ENCODE measurements around the gene PPP3CA.
"Not testable (repeated sequence)": the region's sequence is repeated elsewhere in the genome, so short reads cannot be mapped to it uniquely, and the experiment has no call there.

Gene PPP3CA

GRCh38 chr4:101190751-101191150 is 156.6 kb downstream of the PPP3CA start:
- no peak for TF ChIP-seq Cebpa-rat (IDR thresholded peaks at IDR 0.05)
- H3K27ac ChIP-seq = no peak overlapping the region

GRCh38 chr4:101188906-101189305 is 158.4 kb downstream of the PPP3CA start:
- Histone ChIP-seq H3K4me2 (no peak overlapping the region), H3K9me3 (no peaks in the 10 kb centered on the region), H4K20me1 (peaks cover 5% of the 10 kb centered on the region; the same call in 1 of the 2 replicates), H3K4me3 (no peak overlapping the region), H3K4me1 (no peaks in the 10 kb centered on the region), H3K27me3 (no peaks in the 10 kb centered on the region), H3K27ac (no peak overlapping the region), H3K36me3 (peaks cover 3% of the 10 kb centered on the region), H3K9ac (no peak overlapping the region)
- TF ChIP-seq Cebpa-rat (IDR thresholded peaks at IDR 0.05) = no peak

More at GRCh38 chr4:101190751-101191150, 156.6 kb downstream of the PPP3CA start:
- no peaks in the 10 kb centered on the region for H3K27me3 ChIP-seq
- no peaks in the 10 kb centered on the region for H3K9me3 ChIP-seq
- no peaks in the 10 kb centered on the region for H3K4me1 ChIP-seq
- H3K9ac ChIP-seq = no peak overlapping the region
- H4K20me1 ChIP-seq = peaks cover 5% of the 10 kb centered on the region; the same call in 1 of the 2 replicates
- peaks cover 14% of the 10 kb centered on the region for H3K36me3 ChIP-seq
- H3K4me3 ChIP-seq = no peak overlapping the region
- no peak overlapping the region for H3K4me2 ChIP-seq

- Histone ChIP-seq H3K36me3 (peaks cover 12% of the 10 kb centered on the region), H3K27ac (no peak overlapping the region), H4K20me1 (peaks cover 5% of the 10 kb centered on the region; the same call in 1 of the 2 replicates), H3K4me2 (no peak overlapping the region), H3K4me1 (no peaks in the 10 kb centered on the region), H3K27me3 (no peaks in the 10 kb centered on the region), H3K4me3 (no peak overlapping the region), H3K9me3 (peaks cover 9% of the 10 kb centered on the region), H3K9ac (no peak overlapping the region)
- TF ChIP-seq Cebpa-rat (IDR thresholded peaks at IDR 0.05) = no peak
These were observed 159.5 kb downstream of the PPP3CA start for GRCh38 chr4:101187841-101188240.

GRCh38 chr4:101186567-101187184 is 160.7 kb downstream of the PPP3CA start:
- Histone ChIP-seq H3K9me3 (peaks cover 18% of the 10 kb centered on the region), H3K36me3 (peaks cover 19% of the 10 kb centered on the region), H3K4me1 (no peaks in the 10 kb centered on the region), H3K9ac (no peak overlapping the region), H3K4me3 (no peak overlapping the region), H4K20me1 (peaks cover 5% of the 10 kb centered on the region; the same call in 1 of the 2 replicates), H3K27ac (no peak overlapping the region), H3K4me2 (no peak overlapping the region), H3K27me3 (no peaks in the 10 kb centered on the region)
- TF ChIP-seq Cebpa-rat (IDR thresholded peaks at IDR 0.05) = no peak

GRCh38 chr4:101184668-101185067 is 162.7 kb downstream of the PPP3CA start:
- H3K27ac ChIP-seq = no peak overlapping the region

GRCh38 chr4:101183666-101184373 is 163.5 kb downstream of the PPP3CA start:
- Histone ChIP-seq H3K36me3 (peaks cover 19% of the 10 kb centered on the region), H3K9ac (no peak overlapping the region), H3K27me3 (no peaks in the 10 kb centered on the region), H4K20me1 (peaks cover 10% of the 10 kb centered on the region; the same call in 1 of the 2 replicates), H3K4me3 (no peak overlapping the region), H3K4me1 (no peaks in the 10 kb centered on the region), H3K4me2 (no peak overlapping the region), H3K9me3 (peaks cover 18% of the 10 kb centered on the region), H3K27ac (no peak overlapping the region)
- TF ChIP-seq Cebpa-rat (IDR thresholded peaks at IDR 0.05) = no peak

More at GRCh38 chr4:101184668-101185067, 162.7 kb downstream of the PPP3CA start:
- Histone ChIP-seq H3K4me1 (no peaks in the 10 kb centered on the region), H3K27me3 (no peaks in the 10 kb centered on the region), H3K4me3 (no peak overlapping the region), H3K36me3 (peaks cover 19% of the 10 kb centered on the region), H3K9me3 (peaks cover 18% of the 10 kb centered on the region), H4K20me1 (peaks cover 5% of the 10 kb centered on the region; the same call in 1 of the 2 replicates), H3K9ac (no peak overlapping the region), H3K4me2 (no peak overlapping the region)
- TF ChIP-seq Cebpa-rat (IDR thresholded peaks at IDR 0.05) = no peak

- TF ChIP-seq Cebpa-rat (IDR thresholded peaks at IDR 0.05) = no peak
- Histone ChIP-seq H3K9ac (no peak overlapping the region), H3K9me3 (peaks cover 18% of the 10 kb centered on the region), H3K27ac (no peak overlapping the region), H3K27me3 (no peaks in the 10 kb centered on the region), H3K4me3 (no peak overlapping the region), H3K4me1 (no peaks in the 10 kb centered on the region), H3K36me3 (peaks cover 19% of the 10 kb centered on the region), H4K20me1 (peaks cover 10% of the 10 kb centered on the region; the same call in 1 of the 2 replicates), H3K4me2 (no peak overlapping the region)
These were observed 164.1 kb downstream of the PPP3CA start for GRCh38 chr4:101183221-101183620.

- H3K36me3 ChIP-seq = peaks cover 19% of the 10 kb centered on the region
- not testable (repeated sequence) for H3K4me1 ChIP-seq, H3K27ac ChIP-seq, H3K27me3 ChIP-seq, H3K4me3 ChIP-seq, H3K4me2 ChIP-seq, H3K9ac ChIP-seq
- peaks cover 10% of the 10 kb centered on the region; the same call in 1 of the 2 replicates for H4K20me1 ChIP-seq
- peaks cover 18% of the 10 kb centered on the region for H3K9me3 ChIP-seq
These were observed 164.6 kb downstream of the PPP3CA start for GRCh38 chr4:101182688-101183087.

- Histone ChIP-seq H3K4me1 (no peaks in the 10 kb centered on the region), H3K9ac (no peak overlapping the region), H4K20me1 (0 out of 2 replicates have a peak, but pooled peaks cover 5% of the 10 kb centered on the region), H3K36me3 (peaks cover 15% of the 10 kb centered on the region), H3K4me2 (no peak overlapping the region), H3K9me3 (peaks cover 17% of the 10 kb centered on the region), H3K4me3 (no peak overlapping the region), H3K27ac (no peak overlapping the region), H3K27me3 (no peaks in the 10 kb centered on the region)
- TF ChIP-seq Cebpa-rat (IDR thresholded peaks at IDR 0.05) = no peak
These were observed 168.6 kb downstream of the PPP3CA start for GRCh38 chr4:101178731-101179130.

- Histone ChIP-seq H3K27me3 (no peaks in the 10 kb centered on the region), H3K4me1 (no peaks in the 10 kb centered on the region), H4K20me1 (0 out of 2 replicates have a peak, but pooled peaks cover 5% of the 10 kb centered on the region), H3K4me2 (no peak overlapping the region), H3K27ac (no peak overlapping the region), H3K9me3 (peaks cover 2% of the 10 kb centered on the region; the same call in 1 of the 2 replicates), H3K4me3 (no peak overlapping the region), H3K36me3 (peaks cover under 1% of the 10 kb centered on the region; the same call in 1 of the 2 replicates), H3K9ac (no peak overlapping the region)
- no peak for TF ChIP-seq Cebpa-rat (IDR thresholded peaks at IDR 0.05)
These were observed 170.2 kb downstream of the PPP3CA start for GRCh38 chr4:101177154-101177553.

Data from BLaER1 (cell line).